GM19023 (cell line): ENCODE results near the gene EIF3B.
"Not testable (repeated sequence)": the region's sequence is repeated elsewhere in the genome, so short reads cannot be mapped to it uniquely, and the experiment has no call there.

ENCODE experiments used
- ATAC-seq: cut with Tn5 transposase; IDR thresholded peaks from one replicate; pipeline ENCODE4 v1.9.1; 2021; ENCODE audit warnings: mild to moderate bottlenecking, moderate library complexity; ENCODE audit not compliant: unreplicated experiment

Gene EIF3B

DNA sequence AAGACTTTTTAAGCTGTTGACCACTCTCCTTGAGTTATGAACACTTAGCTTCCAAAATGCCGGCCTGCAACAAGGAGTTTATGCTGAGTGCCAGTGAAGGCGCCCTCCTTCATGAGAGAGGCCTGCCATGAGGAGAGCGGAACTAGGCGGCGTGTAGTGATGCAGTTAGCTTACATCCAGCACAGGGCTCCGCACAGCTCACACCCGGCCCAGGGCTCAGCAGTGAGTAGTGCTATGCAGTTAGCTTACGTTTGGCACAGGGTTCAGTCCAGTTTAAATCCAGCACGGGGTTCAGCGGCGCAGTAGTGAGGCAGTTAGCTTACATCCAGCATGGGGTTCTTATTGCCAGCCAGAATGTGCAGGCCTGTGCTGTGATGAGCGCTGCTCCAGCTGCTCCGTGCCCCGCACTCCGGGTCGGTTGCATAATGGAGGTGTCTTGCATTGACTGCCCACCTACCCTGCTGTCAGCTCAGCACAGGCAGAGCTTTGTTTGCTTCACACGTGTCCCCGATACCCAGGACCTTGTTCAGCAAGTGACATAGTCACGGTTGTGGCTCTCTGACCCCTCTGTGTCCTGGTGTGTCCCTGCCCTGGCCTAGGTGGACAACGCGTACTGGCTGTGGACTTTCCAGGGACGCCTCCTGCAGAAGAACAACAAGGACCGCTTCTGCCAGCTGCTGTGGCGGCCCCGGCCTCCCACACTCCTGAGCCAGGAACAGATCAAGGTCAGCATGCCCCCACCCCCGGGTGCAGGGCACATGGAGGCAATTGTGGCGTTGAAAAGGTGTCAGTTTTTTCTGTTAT lies 21.9 kb downstream of the EIF3B start:
- no peak for ATAC-seq

- ATAC-seq: not testable (repeated sequence)
Observed at GRCh38 chr7:2377492-2377891, 22.9 kb downstream of the EIF3B start.

DNA sequence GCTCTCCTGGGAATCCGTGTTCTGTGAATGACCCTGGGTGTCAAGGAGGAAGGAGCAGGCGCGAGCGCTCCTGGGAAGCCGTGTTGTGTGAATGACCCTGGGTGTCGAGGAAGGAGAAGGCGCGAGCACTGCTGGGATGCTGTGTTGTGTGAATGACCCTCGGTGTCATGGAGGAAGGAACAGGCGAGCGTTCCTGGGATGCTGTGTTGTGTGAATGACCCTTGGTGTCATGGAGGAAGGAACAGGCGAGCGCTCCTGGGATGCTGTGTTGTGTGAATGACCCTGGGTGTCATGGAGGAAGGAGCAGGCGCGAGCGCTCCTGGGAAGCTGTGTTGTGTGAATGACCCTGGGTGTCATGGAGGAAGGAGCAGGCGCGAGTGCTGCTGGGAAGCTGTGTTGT lies 23.5 kb downstream of the EIF3B start:
- ATAC-seq: not testable (repeated sequence)

- no peak for ATAC-seq
Observed at GRCh38 chr7:2379161-2379560, 24.5 kb downstream of the EIF3B start.

DNA sequence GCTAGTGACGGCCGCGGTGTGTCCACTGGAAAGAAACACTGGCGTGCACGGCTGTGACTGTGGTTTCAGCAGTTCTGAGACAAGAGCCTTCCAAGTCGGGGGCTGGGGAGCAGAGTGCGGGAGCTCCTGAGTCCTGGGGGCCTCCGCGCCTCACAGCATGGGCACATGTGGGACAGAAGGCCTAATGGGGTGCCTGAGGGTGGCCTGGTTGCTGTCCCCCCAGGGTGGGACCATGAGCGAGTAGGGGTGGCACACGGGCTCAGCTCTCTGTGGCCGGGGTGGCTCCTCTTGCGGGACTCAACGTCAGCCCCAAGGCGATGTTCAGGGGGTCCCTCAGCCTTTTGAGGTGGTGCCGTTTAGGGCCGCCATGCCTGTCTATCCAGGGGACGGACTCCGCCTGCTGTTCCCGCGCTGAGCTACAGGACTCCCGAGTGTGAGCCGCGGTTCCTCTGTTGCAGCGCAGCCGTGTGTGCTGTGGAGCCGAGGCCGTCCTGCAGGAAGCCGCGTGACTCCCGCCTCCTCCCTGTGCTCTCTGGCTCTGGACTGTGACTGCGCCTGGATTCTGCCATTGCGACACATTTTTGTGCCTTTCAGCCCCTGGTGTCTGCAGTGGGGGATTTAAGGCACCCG lies 25.3 kb downstream of the EIF3B start:
- no peak for ATAC-seq

GRCh38 chr7:2380461-2380860 lies 25.8 kb downstream of the EIF3B start:
- no peak for ATAC-seq

DNA sequence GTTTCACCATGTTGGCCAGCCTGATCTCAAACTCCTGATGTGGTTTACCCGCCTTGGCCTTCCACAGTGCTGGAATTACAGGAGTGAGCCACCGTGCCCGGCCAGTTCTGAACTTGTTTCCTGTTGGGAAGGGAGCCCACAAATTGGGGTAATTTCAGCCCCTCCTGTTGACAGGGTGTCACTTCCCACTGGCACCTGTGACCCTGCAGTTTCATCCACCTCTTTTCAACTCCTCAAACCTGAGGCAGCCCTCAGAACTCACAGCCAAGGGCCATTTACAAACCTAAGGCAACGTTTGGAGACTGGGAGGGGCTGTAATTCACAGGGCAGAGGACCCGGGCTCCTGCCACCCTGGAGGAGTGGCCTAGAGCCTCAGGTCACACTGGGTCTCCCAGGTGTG lies 26.6 kb downstream of the EIF3B start:
- ATAC-seq: no peak

GRCh38 chr7:2381881-2382509 lies 27.4 kb downstream of the EIF3B start:
- ATAC-seq: no peak

GRCh38 chr7:2383543-2384274 lies 29.1 kb downstream of the EIF3B start:
- ATAC-seq: no peak

DNA sequence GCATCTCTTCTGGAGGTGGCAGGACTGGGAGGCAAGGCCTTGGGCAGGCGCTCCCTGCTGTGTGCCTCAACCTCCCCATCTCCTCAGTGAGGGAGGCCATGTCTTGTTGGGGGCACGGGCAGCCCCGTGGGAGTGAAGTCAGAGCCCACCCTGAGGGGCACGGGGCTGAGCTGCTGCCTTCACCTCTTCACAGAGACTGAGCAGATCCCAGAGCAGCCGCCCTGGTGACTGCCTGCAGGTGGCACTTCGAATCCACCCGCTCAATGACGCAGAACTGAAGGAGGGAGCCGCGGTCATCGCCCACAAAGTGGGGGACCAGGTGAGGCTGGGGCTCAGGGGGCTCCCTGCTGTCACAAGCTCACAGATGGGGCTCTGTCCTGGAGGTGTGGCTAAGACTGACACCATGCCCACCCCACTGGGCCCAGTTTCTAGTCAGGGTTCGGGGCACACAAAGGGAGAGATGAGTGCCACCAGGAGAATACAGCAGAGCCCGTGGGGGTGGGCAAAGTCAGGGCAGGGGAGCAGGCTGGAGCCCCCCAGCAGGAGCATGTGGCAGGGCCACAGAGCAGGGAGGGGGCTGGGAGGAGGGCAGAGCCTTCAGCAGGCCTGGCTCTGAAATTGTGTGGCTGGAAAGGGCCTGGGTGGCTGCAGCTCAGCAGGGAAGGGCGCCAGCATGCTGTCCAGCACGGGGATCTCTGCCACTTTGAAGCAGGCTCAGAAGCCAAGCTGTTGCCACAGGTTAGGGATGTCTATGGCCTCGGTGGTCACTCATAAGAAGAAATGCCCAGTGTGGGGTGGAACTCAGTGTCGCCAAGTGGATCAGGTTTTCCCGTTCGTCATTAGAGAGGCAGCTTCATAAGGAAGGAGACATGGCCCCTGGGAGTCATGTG lies 30.0 kb downstream of the EIF3B start:
- no peak for ATAC-seq

GRCh38 chr7:2386122-2386521 lies 31.5 kb downstream of the EIF3B start:
- not testable (repeated sequence) for ATAC-seq

DNA sequence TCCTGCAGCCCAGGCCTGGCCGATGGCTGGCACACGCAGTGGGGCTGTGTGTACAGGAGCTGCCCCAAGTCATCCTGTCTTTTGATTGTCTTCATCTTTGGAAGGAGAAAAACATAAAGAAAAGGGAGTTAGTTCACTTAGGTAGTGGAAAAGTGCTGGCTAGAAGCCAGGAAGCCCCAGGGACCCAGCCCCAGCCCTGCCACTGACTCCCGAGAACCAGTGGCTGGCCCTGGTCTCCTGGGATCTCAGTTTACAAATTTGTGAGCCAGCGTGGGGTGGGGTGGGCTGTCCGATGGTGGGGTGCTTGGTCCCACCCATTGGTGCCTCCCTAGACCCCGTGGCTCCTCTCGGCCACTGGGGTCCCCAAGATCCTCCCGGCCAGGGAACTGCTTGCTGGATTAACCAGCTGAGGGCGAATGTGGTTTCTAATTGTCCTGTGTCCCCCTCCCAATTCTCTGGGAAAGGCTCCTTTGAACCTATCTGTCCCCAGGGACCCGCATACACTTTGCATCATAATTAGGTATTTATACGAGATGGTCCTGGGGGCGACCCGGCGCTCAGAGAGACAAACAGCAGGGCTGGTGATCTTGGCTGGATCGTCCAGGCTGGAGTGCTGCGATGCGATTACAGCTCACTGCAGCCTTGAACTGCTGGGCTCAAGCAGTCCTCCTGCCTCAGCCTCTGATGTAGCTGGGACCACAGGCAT lies 32.5 kb downstream of the EIF3B start:
- ATAC-seq: no peak

GRCh38 chr7:2387897-2388636 lies 33.4 kb downstream of the EIF3B start:
- ATAC-seq: no peak

- ATAC-seq: no peak
Observed at GRCh38 chr7:2388637-2388954, 34.0 kb downstream of the EIF3B start.

- ATAC-seq: not testable (repeated sequence)
Observed at GRCh38 chr7:2390020-2390816, 35.6 kb downstream of the EIF3B start.

- ATAC-seq: no peak
Observed at GRCh38 chr7:2393706-2394105, 39.1 kb downstream of the EIF3B start.

GRCh38 chr7:2394566-2395082 lies 40.0 kb downstream of the EIF3B start:
- ATAC-seq: no peak

DNA sequence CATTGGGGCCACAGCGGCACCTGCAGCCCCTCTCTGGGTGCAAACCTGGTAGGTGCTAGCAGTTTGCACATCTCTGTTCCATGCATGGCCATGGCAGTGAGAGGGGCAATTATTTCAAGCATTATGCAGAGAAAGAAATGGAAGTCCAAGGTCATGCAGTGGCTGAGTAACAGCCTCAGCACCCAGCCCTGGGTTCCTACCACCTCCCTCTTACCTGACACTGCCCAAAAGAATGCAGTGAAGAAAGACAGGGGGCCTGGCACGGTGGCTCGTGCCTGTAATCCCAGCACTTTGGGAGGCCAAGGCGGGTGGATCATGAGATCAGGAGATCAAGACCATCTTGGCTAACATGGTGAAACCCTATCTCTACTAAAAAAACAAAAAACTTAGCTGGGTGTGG lies 43.9 kb downstream of the EIF3B start:
- ATAC-seq: no peak
